ENCODE results near the gene CTNS.

CTNS gene

DNA sequence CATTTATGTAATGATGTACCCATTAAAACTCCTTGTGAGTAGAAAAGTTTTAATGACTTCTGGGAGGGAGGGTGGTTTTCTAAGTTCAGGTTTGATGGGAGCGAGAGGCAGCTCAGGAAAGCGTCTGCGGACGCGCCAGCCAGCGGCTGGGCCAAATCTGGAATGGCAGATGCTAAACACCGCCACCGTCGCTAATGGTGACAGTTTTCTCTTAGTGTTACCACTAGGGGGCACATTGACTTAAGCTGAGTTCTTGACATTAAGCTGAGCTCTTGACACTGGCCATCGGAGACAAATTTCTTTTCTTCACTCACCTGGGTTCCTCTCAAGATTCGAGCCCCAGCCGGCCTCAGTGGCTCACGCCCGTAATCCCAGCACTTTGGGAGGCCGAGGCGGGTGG lies 34.1 kb upstream of the CTNS start:
- Histone ChIP-seq H3K4me1 (ENCODE audit: control insufficient read depth, insufficient read depth, low read length) (no peaks in the 10 kb centered on the region), H3K27ac (ENCODE audit: low read depth, low read length) (no peak overlapping the region), H3K36me3 (ENCODE audit: control insufficient read depth, insufficient read depth, low read length) (peaks cover 5% of the 10 kb centered on the region), H3K4me3 (ENCODE audit: low read length) (no peak overlapping the region), H3K9ac (ENCODE audit: low read length) (no peak overlapping the region), H3K27me3 (ENCODE audit: control insufficient read depth, insufficient read depth, low read length) (no peaks in the 10 kb centered on the region)

DNA sequence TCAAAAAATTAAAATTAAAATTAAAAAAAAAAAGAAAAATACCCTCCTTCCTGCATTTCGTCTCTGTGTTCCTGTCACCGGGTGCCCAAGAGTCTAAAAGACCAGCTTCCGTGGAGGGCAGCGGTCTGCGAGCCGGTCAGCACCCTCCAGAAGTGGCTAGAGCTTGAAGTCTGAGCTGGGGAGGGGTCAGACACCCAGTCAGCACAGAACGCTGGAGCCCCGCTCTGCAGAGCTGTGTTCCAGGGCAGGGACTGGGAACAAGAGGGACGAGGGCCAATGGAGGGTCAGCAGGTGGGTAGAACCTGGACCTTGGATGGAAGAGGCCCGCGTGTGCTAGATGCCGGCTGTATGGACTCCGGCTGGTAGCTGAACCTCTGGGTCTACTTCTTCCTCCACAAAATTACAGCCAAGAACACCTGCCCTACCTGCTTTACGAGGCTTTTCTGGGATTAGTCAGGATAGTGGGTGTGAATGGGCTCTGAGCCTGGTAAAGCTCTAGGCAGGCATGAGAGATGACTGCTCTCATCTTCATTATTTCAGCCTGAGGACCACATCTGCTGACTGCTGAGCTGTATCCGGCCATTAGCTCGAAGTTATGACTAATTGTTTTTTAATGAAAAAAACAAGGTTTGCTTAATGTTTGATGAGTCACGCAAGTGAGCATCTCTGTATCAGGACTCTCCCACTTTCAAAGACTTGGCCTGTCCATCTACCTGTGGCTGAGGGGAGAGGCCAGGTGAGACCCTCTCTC lies 33.3 kb upstream of the CTNS start:
- Histone ChIP-seq H3K4me3 (ENCODE audit: low read length) (no peak overlapping the region), H3K36me3 (ENCODE audit: control insufficient read depth, insufficient read depth, low read length) (peaks cover 5% of the 10 kb centered on the region), H3K4me1 (ENCODE audit: control insufficient read depth, insufficient read depth, low read length) (no peaks in the 10 kb centered on the region), H3K9ac (ENCODE audit: low read length) (no peak overlapping the region), H3K27ac (ENCODE audit: low read depth, low read length) (no peak overlapping the region), H3K27me3 (ENCODE audit: control insufficient read depth, insufficient read depth, low read length) (no peaks in the 10 kb centered on the region)

DNA sequence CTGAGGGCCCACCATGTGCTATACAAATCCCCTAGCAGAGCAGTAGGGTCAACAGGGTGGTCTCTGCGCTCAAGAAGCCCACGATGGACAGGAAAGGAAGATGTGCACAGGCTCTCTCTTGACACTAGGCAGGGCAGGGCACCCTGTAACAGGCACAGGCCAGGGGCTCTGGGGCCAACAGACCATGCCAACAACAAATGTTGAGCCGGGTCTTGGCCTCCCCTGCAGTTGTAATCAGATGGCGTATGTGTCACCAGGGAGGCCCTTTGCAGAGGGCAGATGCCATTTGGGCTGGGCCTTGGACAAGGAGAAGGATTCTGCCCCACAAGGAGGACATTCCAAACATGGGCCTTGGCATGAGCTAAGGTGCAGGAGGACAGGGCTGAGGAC lies 32.7 kb upstream of the CTNS start:
- H3K9ac ChIP-seq (ENCODE audit: low read length): no peak overlapping the region
- H3K27me3 ChIP-seq (ENCODE audit: control insufficient read depth, insufficient read depth, low read length): no peaks in the 10 kb centered on the region
- no peak overlapping the region for H3K4me3 ChIP-seq (ENCODE audit: low read length)
- peaks cover 5% of the 10 kb centered on the region for H3K36me3 ChIP-seq (ENCODE audit: control insufficient read depth, insufficient read depth, low read length)
- H3K27ac ChIP-seq (ENCODE audit: low read depth, low read length): no peak overlapping the region
- no peaks in the 10 kb centered on the region for H3K4me1 ChIP-seq (ENCODE audit: control insufficient read depth, insufficient read depth, low read length)

DNA sequence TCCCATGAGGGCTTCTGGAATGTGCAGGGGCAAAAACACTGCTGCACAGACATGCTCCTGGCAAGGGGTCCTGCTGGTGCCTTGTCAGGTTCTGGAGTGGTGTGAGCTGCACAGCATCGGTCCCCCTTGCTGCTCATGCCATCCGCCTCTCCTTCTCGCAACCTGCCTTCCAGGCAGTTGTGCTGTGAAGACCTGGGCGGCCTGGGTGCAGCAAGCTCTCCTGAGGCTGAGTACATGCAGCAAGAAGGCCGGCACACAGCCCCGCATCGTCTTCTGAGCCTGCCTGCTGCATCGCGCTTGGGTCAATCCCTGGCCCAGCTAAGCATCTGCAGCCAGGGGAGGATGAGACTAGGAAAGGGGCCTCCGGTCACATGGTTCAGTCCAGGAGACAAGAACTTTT lies 26.9 kb upstream of the CTNS start:
- no peaks in the 10 kb centered on the region for H3K4me1 ChIP-seq (ENCODE audit: control insufficient read depth, insufficient read depth, low read length)
- peaks cover 21% of the 10 kb centered on the region for H3K36me3 ChIP-seq (ENCODE audit: control insufficient read depth, insufficient read depth, low read length)
- no peak overlapping the region for H3K27ac ChIP-seq (ENCODE audit: low read depth, low read length)
- no peaks in the 10 kb centered on the region for H3K27me3 ChIP-seq (ENCODE audit: control insufficient read depth, insufficient read depth, low read length)
- H3K4me3 ChIP-seq (ENCODE audit: low read length): no peak overlapping the region
- H3K9ac ChIP-seq (ENCODE audit: low read length): no peak overlapping the region

DNA sequence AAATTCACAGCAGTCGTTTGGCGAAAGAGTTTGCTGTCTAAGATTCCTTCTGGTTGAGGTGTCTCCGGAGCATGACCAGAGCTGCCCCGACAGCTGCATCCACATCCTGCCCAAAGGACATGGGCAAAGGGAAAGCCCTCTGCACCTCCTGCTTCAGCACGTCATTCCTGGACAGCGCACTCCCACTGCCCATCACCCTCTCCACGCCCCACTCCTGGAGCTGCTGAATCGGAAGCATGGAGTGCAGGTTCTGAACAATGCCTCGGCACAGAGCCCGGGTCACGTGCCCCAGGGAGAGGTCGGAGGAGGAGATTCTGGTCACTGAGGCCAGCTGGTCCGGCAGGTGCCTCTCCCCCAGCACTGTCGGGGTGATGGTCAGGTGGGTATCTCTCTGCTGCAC lies 26.0 kb upstream of the CTNS start:
- Histone ChIP-seq H3K36me3 (ENCODE audit: control insufficient read depth, insufficient read depth, low read length) (peaks cover 25% of the 10 kb centered on the region), H3K4me3 (ENCODE audit: low read length) (no peak overlapping the region), H3K9ac (ENCODE audit: low read length) (no peak overlapping the region), H3K27ac (ENCODE audit: low read depth, low read length) (no peak overlapping the region), H3K4me1 (ENCODE audit: control insufficient read depth, insufficient read depth, low read length) (no peaks in the 10 kb centered on the region), H3K27me3 (ENCODE audit: control insufficient read depth, insufficient read depth, low read length) (no peaks in the 10 kb centered on the region)

DNA sequence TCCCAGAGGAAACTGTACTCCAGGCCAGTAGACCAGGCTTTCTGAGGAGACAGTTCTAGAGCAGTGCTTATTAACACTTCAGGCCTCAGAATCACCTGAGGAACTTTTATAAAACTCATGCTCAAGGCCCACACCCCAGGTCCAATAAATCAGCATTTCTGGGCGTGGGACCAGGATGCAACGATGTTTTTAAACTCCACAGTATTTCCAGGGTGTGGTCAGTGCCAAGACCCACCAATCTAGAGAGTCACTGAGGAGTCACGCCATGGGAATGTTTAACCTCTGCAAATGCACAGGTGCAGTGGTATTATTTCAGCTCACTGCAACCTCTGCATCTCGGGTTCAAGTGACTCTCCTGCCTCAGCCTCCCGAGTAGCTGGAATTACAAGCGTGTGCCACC lies 23.4 kb upstream of the CTNS start:
- Histone ChIP-seq H3K4me3 (ENCODE audit: low read length) (no peak overlapping the region), H3K4me1 (ENCODE audit: control insufficient read depth, insufficient read depth, low read length) (no peaks in the 10 kb centered on the region), H3K27ac (ENCODE audit: low read depth, low read length) (no peak overlapping the region), H3K27me3 (ENCODE audit: control insufficient read depth, insufficient read depth, low read length) (no peaks in the 10 kb centered on the region), H3K36me3 (ENCODE audit: control insufficient read depth, insufficient read depth, low read length) (peaks cover 24% of the 10 kb centered on the region), H3K9ac (ENCODE audit: low read length) (no peak overlapping the region)

DNA sequence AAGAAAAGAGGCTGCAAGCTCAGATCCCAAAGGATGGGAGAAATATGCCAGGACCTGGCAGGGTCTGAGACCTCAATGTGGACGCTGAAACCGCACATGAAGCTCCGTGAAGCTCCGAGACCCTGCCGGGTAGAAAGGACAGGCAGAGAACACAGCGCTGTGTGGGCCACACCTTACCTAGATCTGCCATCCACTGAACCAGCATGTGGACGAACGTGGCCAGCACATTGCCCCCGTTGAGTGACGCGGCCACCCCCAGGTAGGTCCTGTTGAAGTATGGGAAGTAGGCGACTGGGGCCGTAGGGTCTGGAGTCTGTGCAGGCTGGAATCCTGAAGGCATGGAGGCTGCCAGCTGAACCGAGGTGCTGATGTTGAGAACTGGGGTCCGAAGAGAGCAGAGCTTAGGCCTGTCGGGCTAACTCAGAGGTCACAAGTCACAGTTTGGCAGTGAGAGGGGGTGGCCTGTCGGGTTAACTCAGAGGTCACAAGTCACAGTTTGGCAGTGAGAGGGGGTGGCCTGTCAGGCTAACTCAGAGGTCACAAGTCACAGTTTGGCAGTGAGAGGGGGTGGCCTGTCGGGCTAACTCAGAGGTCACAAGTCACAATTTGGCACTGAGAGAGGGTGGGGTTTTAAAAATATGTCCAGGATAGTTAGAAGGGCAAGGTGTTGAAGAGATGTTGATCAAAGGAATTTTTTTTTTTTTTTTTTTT lies 21.2 kb upstream of the CTNS start:
- peaks cover 15% of the 10 kb centered on the region for H3K36me3 ChIP-seq (ENCODE audit: control insufficient read depth, insufficient read depth, low read length)
- H3K4me3 ChIP-seq (ENCODE audit: low read length): no peak overlapping the region

DNA sequence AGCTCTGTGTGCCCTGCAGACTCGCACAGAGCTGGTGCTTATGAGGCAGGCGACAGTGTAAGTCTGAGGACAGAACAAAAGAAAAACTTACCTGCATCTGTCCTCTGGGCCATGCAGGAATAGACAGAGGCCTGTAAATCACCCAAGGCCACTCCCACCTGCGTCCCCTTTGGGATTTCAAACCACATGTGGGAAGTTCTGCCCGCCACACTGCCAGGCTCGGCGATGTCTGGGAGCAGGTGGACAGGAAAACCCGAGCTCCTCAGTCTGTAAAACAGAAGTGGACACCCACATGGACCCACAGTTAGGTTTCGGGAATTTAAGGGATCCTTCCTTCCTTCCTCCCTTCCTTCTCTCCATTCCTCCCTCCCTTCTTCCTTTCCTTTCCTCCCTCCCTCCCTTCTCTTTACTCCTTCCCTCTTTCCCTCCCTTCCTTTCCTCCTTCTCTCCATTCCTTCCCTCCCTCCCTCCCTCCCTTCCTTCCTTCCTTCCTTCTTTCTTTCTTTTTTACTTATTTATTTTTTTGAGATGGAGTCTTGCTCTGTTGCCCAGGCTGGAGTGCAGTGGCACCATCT lies 15.3 kb upstream of the CTNS start:
- H3K4me3 ChIP-seq (ENCODE audit: low read length): no peak overlapping the region
- H3K4me1 ChIP-seq (ENCODE audit: control insufficient read depth, insufficient read depth, low read length): no peaks in the 10 kb centered on the region
- H3K9ac ChIP-seq (ENCODE audit: low read length): no peak overlapping the region
- peaks cover 24% of the 10 kb centered on the region for H3K36me3 ChIP-seq (ENCODE audit: control insufficient read depth, insufficient read depth, low read length)
- H3K27ac ChIP-seq (ENCODE audit: low read depth, low read length): no peak overlapping the region
- H3K27me3 ChIP-seq (ENCODE audit: control insufficient read depth, insufficient read depth, low read length): no peaks in the 10 kb centered on the region

More for the DNA sequence above, 21.2 kb upstream of the CTNS start:
- H3K4me1 ChIP-seq (ENCODE audit: control insufficient read depth, insufficient read depth, low read length): no peaks in the 10 kb centered on the region
- H3K9ac ChIP-seq (ENCODE audit: low read length): no peak overlapping the region
- H3K27ac ChIP-seq (ENCODE audit: low read depth, low read length): no peak overlapping the region
- no peaks in the 10 kb centered on the region for H3K27me3 ChIP-seq (ENCODE audit: control insufficient read depth, insufficient read depth, low read length)

DNA sequence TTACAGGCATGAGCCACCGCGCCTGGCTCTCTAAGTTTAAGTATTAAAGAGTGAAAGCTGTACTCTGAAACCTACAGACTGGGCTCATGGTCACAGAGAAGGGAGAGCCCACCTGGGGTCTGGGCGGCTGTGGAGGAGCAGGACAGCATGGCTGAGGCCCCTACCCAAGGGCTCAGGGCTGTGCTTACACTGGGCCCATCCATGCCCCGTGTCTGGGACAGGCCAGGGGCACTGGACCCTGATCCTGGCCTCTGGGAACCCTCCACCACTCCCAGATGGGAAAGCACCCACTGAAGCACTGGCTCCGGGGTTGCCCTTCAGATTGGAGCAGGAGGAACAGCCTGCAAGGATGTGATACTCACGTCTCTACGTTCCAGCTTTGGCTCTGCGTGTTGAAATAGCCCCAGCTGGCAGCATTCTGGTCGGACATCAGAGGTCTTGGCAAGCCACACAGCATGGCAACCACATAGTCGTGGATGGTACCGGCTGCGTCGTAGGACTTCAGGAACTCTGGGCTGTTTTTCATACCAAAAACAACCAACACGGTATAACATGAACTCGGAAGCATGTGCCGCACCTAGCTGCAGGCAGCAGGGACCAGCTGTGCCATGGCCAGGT lies 13.5 kb upstream of the CTNS start:
- H3K9ac ChIP-seq (ENCODE audit: low read length): no peak overlapping the region
- peaks cover 28% of the 10 kb centered on the region for H3K36me3 ChIP-seq (ENCODE audit: control insufficient read depth, insufficient read depth, low read length)
- H3K4me3 ChIP-seq (ENCODE audit: low read length): no peak overlapping the region
- H3K4me1 ChIP-seq (ENCODE audit: control insufficient read depth, insufficient read depth, low read length): no peaks in the 10 kb centered on the region
- H3K27me3 ChIP-seq (ENCODE audit: control insufficient read depth, insufficient read depth, low read length): no peaks in the 10 kb centered on the region
- no peak overlapping the region for H3K27ac ChIP-seq (ENCODE audit: low read depth, low read length)

DNA sequence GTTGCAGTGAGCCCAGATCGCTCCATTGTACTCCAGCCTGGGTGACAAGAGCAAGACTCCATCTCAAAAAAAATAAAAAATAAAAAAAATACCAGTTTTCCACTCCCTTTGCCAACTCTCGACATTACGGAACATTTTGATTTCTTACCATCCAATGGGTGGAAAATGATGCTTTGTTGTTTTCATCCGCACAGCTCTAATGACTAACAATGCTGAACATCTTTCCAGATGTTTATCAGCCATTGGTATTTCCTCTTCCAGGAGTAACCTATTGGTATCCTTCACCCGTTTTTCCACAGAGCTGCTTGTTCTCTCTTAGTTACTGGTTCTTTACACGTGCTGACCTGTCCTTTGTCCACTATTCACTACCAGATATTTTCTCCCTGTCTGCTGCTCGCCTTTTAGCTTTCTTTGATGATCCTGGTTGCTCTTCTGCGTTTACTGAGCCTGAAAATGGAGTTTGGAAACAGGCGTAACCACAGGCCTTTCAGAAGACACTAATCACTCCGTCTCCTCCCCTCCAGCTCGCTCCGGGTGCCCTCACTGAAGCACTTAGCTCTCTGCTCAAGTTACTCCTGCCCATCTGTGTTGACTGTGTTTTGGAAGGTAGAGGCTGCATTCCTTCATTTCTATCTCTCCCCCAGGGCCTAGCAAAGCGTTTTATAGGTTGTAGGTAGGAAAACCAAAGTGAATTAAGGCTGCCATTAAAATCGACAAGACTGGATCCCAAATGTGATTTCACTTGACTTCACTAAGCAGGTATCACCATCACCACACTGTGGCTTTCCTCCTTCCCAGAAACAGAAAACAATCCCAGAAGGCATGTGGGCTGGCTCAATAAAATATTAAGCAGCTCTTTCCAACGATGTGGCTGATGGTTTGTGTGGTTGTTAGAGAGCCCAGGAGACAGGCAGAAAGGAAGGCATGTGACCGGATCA lies 9.5 kb upstream of the CTNS start:
- Histone ChIP-seq H3K4me3 (ENCODE audit: low read length) (no peak overlapping the region), H3K27me3 (ENCODE audit: control insufficient read depth, insufficient read depth, low read length) (no peaks in the 10 kb centered on the region), H3K4me1 (ENCODE audit: control insufficient read depth, insufficient read depth, low read length) (no peaks in the 10 kb centered on the region), H3K9ac (ENCODE audit: low read length) (no peak overlapping the region), H3K36me3 (ENCODE audit: control insufficient read depth, insufficient read depth, low read length) (peaks cover 22% of the 10 kb centered on the region), H3K27ac (ENCODE audit: low read depth, low read length) (no peak overlapping the region)

DNA sequence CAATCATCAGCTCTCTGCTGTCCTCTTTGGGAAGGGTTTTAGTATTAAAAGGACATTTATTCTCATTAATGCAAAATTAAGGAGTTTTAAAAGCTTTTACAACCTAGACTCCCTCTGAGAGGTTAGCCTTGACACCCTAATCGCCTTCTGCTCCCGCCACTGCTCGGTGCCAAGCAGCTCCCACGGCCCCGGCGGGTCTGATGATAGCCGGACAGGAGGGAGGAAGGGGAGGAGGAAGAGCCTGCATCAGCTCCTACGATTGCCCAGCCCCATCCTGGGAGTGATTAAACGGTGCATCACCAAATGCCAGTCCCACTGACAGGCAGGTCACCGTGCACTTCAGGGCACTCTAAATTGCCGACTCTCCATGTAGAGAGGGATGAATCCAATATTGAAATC lies 8.8 kb upstream of the CTNS start:
- no peaks in the 10 kb centered on the region for H3K27me3 ChIP-seq (ENCODE audit: control insufficient read depth, insufficient read depth, low read length)
- no peaks in the 10 kb centered on the region for H3K4me1 ChIP-seq (ENCODE audit: control insufficient read depth, insufficient read depth, low read length)
- no peak overlapping the region for H3K27ac ChIP-seq (ENCODE audit: low read depth, low read length)
- H3K36me3 ChIP-seq (ENCODE audit: control insufficient read depth, insufficient read depth, low read length): peaks cover 20% of the 10 kb centered on the region
- no peak overlapping the region for H3K4me3 ChIP-seq (ENCODE audit: low read length)
- H3K9ac ChIP-seq (ENCODE audit: low read length): no peak overlapping the region

DNA sequence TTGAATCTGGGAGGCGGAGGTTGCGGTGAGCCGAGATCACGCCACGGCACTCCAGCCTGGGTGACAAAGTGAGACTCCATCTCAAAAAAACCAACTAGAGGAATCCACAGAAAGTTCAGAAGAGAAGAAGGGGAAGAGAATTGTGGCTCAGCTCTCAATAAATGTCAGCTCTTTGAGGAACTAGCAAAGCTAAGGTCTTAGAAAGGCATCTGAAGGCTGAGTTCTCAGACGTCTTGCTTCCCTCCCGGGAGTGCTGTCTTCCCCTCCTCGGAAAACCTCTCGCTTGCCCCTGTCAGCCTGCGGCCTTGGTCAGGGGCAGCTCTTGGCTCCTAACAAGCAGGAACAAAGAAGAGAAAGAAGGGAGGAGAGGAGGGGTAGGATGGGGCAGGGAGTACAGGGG lies 5.8 kb upstream of the CTNS start:
- Histone ChIP-seq H3K27me3 (ENCODE audit: control insufficient read depth, insufficient read depth, low read length) (no peaks in the 10 kb centered on the region), H3K4me1 (ENCODE audit: control insufficient read depth, insufficient read depth, low read length) (no peaks in the 10 kb centered on the region), H3K27ac (ENCODE audit: low read depth, low read length) (no peak overlapping the region), H3K36me3 (ENCODE audit: control insufficient read depth, insufficient read depth, low read length) (peaks cover 13% of the 10 kb centered on the region), H3K9ac (ENCODE audit: low read length) (no peak overlapping the region), H3K4me3 (ENCODE audit: low read length) (no peak overlapping the region)
